Measurements from ENCODE around the gene ZNF385D. TPM values are rescaled to one million over a fixed set of nuclear protein-coding genes. Genes with fewer than 3 reads are reported as not detected.

The ZNF385D gene
- total RNA-seq, 1 experiment from 2014 or later: not detected

GRCh38 chr3:21722301-21722700 lies 28.7 kb downstream of the ZNF385D start:
- no peaks in the 10 kb centered on the region for H4K20me1 ChIP-seq (ENCODE audit: insufficient read depth)
- H3K4me3 ChIP-seq (replicated peaks in 1 of 2; ENCODE audit: low read depth in 1 of 2, low read length in 2 of 2): no peak overlapping the region
- H3K36me3 ChIP-seq (ENCODE audit: control insufficient read depth in 1 of 2, insufficient read depth in 2 of 2, low read length in 2 of 2): no peaks in the 10 kb centered on the region
- H3K9ac ChIP-seq (ENCODE audit: low read length): no peak overlapping the region
- H3K4me2 ChIP-seq (ENCODE audit: low read length): no peak overlapping the region
- intact Hi-C loops (cut with micrococcal nuclease): no loop called here
- RAD21 ChIA-PET (ENCODE audit: low non-redundant PET in 1 of 2, low total read pairs in 2 of 2, uncharacterized antibody in 2 of 2, unreplicated experiment in 2 of 2): no interaction called here
- H3K27ac ChIP-seq (ENCODE audit: low read depth, low read length): no peak overlapping the region
- TF ChIP-seq SIN3A (IDR thresholded peaks at IDR 0.05; ENCODE audit: low read depth): no peak
- TF ChIP-seq TCF7L2 (IDR thresholded peaks at IDR 0.05; ENCODE audit: borderline replicate concordance, extremely low read depth, insufficient read depth, insufficient read length): no peak
- TF ChIP-seq ELF1 (IDR thresholded peaks at IDR 0.05; ENCODE audit: borderline replicate concordance, low read depth): no peak
- TF ChIP-seq FOSL1 (IDR thresholded peaks at IDR 0.05; ENCODE audit: low read depth): no peak
- TF ChIP-seq CBX3 (IDR thresholded peaks at IDR 0.05; ENCODE audit: low read depth): no peak
- TF ChIP-seq, protein P1, sequence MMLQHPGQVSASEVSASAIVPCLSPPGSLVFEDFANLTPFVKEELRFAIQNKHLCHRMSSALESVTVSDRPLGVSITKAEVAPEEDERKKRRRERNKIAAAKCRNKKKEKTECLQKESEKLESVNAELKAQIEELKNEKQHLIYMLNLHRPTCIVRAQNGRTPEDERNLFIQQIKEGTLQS (IDR thresholded peaks at IDR 0.05): no peak
- no peak for TF ChIP-seq MAX (IDR thresholded peaks at IDR 0.05)
- no peak for TF ChIP-seq SP1 (IDR thresholded peaks at IDR 0.05; ENCODE audit: low read depth)
- no peak for TF ChIP-seq ZNF274 (IDR thresholded peaks at IDR 0.05; ENCODE audit: low read depth, low read length)
- TF ChIP-seq POLR2AphosphoS5 (IDR thresholded peaks at IDR 0.05; ENCODE audit: low read depth, low read length): no peak
- no peaks in the 10 kb centered on the region for H3K9me2 ChIP-seq (ENCODE audit: insufficient read depth)
- no peaks in the 10 kb centered on the region for H3K27me3 ChIP-seq (ENCODE audit: insufficient read depth, low read length)
- ATAC-seq: no peak
- no peak overlapping the region for H2AFZ ChIP-seq (ENCODE audit: low read depth, low read length, poor library complexity, severe bottlenecking)
- POLR2A ChIA-PET: no interaction called here
- H3K79me2 ChIP-seq (ENCODE audit: insufficient read depth, low read length): no peaks in the 10 kb centered on the region
- H3K9me3 ChIP-seq (ENCODE audit: control insufficient read depth in 1 of 2, insufficient read depth in 1 of 2, low read depth in 1 of 2, low read length in 2 of 2): peaks cover 0 to 9% of the 10 kb centered on the region in 2 experiments; a peak in 2 of 4 replicates
- CTCF ChIA-PET: no interaction called here
- no peak for DNase-seq (ENCODE audit: low read depth, low spot score)
- no TSS peak for BruUV-seq (replicated peaks)
- H3K4me1 ChIP-seq (ENCODE audit: control insufficient read depth in 1 of 2, insufficient read depth in 2 of 2, low read length in 2 of 2): no peaks in the 10 kb centered on the region

DNA sequence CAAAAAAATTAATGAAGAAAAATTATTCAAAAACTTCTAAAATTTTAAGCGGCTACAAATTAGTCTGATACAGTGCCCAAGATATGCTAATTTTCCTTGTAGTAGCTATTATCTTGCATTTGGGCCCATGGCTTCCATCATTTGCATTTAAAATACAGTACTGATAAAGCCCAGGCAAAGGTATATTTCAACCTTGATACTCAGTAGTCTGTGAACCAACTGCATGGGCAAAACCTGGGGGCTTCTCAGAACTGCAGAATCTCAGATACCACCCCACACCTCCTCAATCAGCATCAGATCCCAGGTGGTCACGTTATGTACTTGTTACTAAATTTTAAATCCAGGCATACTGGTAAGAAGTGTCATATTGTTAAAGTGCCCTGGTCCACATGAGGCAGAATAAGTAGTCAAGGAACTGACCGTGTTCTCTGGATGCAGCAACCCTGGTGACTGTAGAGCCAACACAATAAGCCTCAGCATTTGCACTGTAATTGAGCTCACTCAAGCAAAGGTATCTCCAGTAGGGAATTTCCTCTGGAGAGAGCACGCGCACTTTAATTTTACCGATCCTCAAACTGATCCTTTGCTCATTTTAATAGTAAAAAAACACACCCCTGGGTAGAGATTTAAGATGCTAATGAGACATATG lies 31.9 kb downstream of the ZNF385D start:
- no peak for ATAC-seq
- no peak overlapping the region for H3K9ac ChIP-seq (ENCODE audit: low read length)
- H3K4me1 ChIP-seq (ENCODE audit: control insufficient read depth in 1 of 2, insufficient read depth in 2 of 2, low read length in 2 of 2): no peaks in the 10 kb centered on the region
- no peak for TF ChIP-seq EZH2phosphoT487 (IDR thresholded peaks at IDR 0.05; ENCODE audit: borderline replicate concordance)
- TF ChIP-seq SIN3A (IDR thresholded peaks at IDR 0.05; ENCODE audit: low read depth): no peak
- TF ChIP-seq SP1 (IDR thresholded peaks at IDR 0.05; ENCODE audit: low read depth): no peak
- no peak for TF ChIP-seq RAD21 (IDR thresholded peaks at IDR 0.05; ENCODE audit: low read depth)
- no peak for TF ChIP-seq ZNF274 (IDR thresholded peaks at IDR 0.05; ENCODE audit: low read depth, low read length)
- TF ChIP-seq EGR1 (IDR thresholded peaks at IDR 0.05; ENCODE audit: low read depth): no peak
- TF ChIP-seq POLR2A (IDR thresholded peaks at IDR 0.05; ENCODE audit: borderline replicate concordance, extremely low read depth, insufficient read depth, insufficient read length): no peak
- TF ChIP-seq, protein P2, sequence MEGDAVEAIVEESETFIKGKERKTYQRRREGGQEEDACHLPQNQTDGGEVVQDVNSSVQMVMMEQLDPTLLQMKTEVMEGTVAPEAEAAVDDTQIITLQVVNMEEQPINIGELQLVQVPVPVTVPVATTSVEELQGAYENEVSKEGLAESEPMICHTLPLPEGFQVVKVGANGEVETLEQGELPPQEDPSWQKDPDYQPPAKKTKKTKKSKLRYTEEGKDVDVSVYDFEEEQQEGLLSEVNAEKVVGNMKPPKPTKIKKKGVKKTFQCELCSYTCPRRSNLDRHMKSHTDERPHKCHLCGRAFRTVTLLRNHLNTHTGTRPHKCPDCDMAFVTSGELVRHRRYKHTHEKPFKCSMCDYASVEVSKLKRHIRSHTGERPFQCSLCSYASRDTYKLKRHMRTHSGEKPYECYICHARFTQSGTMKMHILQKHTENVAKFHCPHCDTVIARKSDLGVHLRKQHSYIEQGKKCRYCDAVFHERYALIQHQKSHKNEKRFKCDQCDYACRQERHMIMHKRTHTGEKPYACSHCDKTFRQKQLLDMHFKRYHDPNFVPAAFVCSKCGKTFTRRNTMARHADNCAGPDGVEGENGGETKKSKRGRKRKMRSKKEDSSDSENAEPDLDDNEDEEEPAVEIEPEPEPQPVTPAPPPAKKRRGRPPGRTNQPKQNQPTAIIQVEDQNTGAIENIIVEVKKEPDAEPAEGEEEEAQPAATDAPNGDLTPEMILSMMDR (IDR thresholded peaks at IDR 0.05 in 2 of 3, conservative IDR thresholded peaks at IDR 0.05 in 1 of 3; ENCODE audit: borderline replicate concordance in 1 of 3, insufficient read depth in 1 of 3, low read depth in 2 of 3, low read length in 2 of 3): no peak
- TF ChIP-seq MAX (IDR thresholded peaks at IDR 0.05): no peak
- TF ChIP-seq, protein P1 (IDR thresholded peaks at IDR 0.05): no peak
- TF ChIP-seq ZFX (IDR thresholded peaks at IDR 0.05): no peak
- no peak for TF ChIP-seq JUND (IDR thresholded peaks at IDR 0.05)
- no peak for TF ChIP-seq POLR2AphosphoS5 (IDR thresholded peaks at IDR 0.05; ENCODE audit: low read depth, low read length)
- DNase-seq (ENCODE audit: low read depth, low spot score): no peak
- no peaks in the 10 kb centered on the region for H3K79me2 ChIP-seq (ENCODE audit: insufficient read depth, low read length)
- H3K4me3 ChIP-seq (replicated peaks in 1 of 2; ENCODE audit: low read depth in 1 of 2, low read length in 2 of 2): no peak overlapping the region
- ChIA-PET POLR2A (no interaction called here), CTCF (no interaction called here), RAD21 (ENCODE audit: low non-redundant PET in 1 of 2, low total read pairs in 2 of 2, uncharacterized antibody in 2 of 2, unreplicated experiment in 2 of 2) (no interaction called here)
- no peak overlapping the region for H2AFZ ChIP-seq (ENCODE audit: low read depth, low read length, poor library complexity, severe bottlenecking)
- BruUV-seq (replicated peaks): no TSS peak
- H3K9me2 ChIP-seq (ENCODE audit: insufficient read depth): no peaks in the 10 kb centered on the region
- H3K36me3 ChIP-seq (ENCODE audit: control insufficient read depth in 1 of 2, insufficient read depth in 2 of 2, low read length in 2 of 2): no peaks in the 10 kb centered on the region
- H3K27me3 ChIP-seq (ENCODE audit: insufficient read depth, low read length): no peaks in the 10 kb centered on the region
- H4K20me1 ChIP-seq (ENCODE audit: insufficient read depth): no peaks in the 10 kb centered on the region
- intact Hi-C loops (cut with micrococcal nuclease): no loop called here
- H3K27ac ChIP-seq (ENCODE audit: low read depth, low read length): no peak overlapping the region
- H3K9me3 ChIP-seq (ENCODE audit: control insufficient read depth in 1 of 2, insufficient read depth in 1 of 2, low read depth in 1 of 2, low read length in 2 of 2): peaks cover 0 to 9% of the 10 kb centered on the region in 2 experiments; a peak in 2 of 4 replicates
- H3K4me2 ChIP-seq (ENCODE audit: low read length): no peak overlapping the region

Measured in HCT116 (cell line).